H1 (cell line): Measurements from ENCODE around the gene WBP1L. TPM values are rescaled to one million over a fixed set of nuclear protein-coding genes. Genes with fewer than 3 reads are reported as not detected.

Experiments used
- CTCF ChIA-PET: fragments of 300-600 bp; sonication (Branson Sonifier 250); formaldehyde crosslinking; loops from one replicate; lab custom pipeline; 2021; ENCODE audit not compliant: partially characterized antibody; lab: Charles Lee
- POLR2A ChIA-PET: fragments of 300-600 bp; sonication (Branson Sonifier 250); formaldehyde crosslinking; loops from one replicate; lab custom pipeline; 2021; ENCODE audit warnings: inconsistent platforms; ENCODE audit not compliant: partially characterized antibody; lab: Charles Lee
- DNase-seq, 2 experiments: peaks; one replicate each; pipeline versions ENCODE4 v3.0.0 to v3.0.0-alpha.2; 2010 to 2022; ENCODE audit warnings: low spot score in 2 of 2, low read depth in 1 of 2, mixed read lengths in 1 of 2
- FAIRE-seq: peaks from 2 replicates; lab custom pipeline; 2011; peaks lifted over from hg19 to GRCh38; lab: Jason Lieb, UNC
- H2AFZ ChIP-seq: 2 replicates; pipeline ENCODE4 v1.8.1; 2012; ENCODE audit warnings: low read length, inconsistent platforms
- H2AK5ac ChIP-seq: 2 replicates; pipeline ENCODE4 v1.6.1; 2013; ENCODE audit warnings: low read depth, low read length
- H2BK120ac ChIP-seq: replicated peaks from 2 replicates; pipeline ENCODE3; 2013; ENCODE audit warnings: low read depth, low read length, inconsistent platforms
- H2BK12ac ChIP-seq: 2 replicates; pipeline ENCODE4 v1.6.1; 2013; ENCODE audit warnings: low read depth, low read length
- H2BK15ac ChIP-seq: 2 replicates; pipeline ENCODE4 v1.6.1; 2013; ENCODE audit warnings: low read length
- H2BK20ac ChIP-seq: 2 replicates; pipeline ENCODE4 v1.6.1; 2013; ENCODE audit warnings: low read length
- H2BK5ac ChIP-seq: 2 replicates; pipeline ENCODE4 v1.6.1; 2013; ENCODE audit warnings: low read depth, low read length
- H3K14ac ChIP-seq: 2 replicates; pipeline ENCODE4 v1.6.1; 2013; ENCODE audit warnings: inconsistent platforms; ENCODE audit not compliant: insufficient read length
- H3K18ac ChIP-seq: 2 replicates; pipeline ENCODE4 v1.6.1; 2013; ENCODE audit warnings: low read length; ENCODE audit errors: extremely low read depth
- H3K23ac ChIP-seq: 2 replicates; pipeline ENCODE4 v1.6.1; 2013; ENCODE audit warnings: inconsistent platforms; ENCODE audit not compliant: insufficient read length
- H3K23me2 ChIP-seq: 2 replicates; pipeline ENCODE4 v1.6.1; 2013; ENCODE audit warnings: low read depth, low read length
- H3K27ac ChIP-seq: 2 replicates; pipeline ENCODE4 v1.6.1; 2011; ENCODE audit warnings: low read depth, low read length, inconsistent platforms
- H3K27me3 ChIP-seq, 4 experiments: replicated peaks in 1 of 4; 1 replicate in 1 of 4; 2 replicates in 3 of 4; pipeline versions ENCODE4 v1.6.1 to v1.8.1; 2011 to 2013; ENCODE audit warnings: low read length in 3 of 4, mild to moderate bottlenecking in 3 of 4, inconsistent platforms in 2 of 4, mixed read lengths in 2 of 4, moderate library complexity in 1 of 4; ENCODE audit not compliant: control insufficient read depth in 3 of 4, insufficient read depth in 3 of 4; ENCODE audit errors: extremely low read depth in 1 of 4
- H3K36me3 ChIP-seq, 4 experiments: 2 replicates each; pipeline versions ENCODE4 v1.6.1 to v1.8.1; 2011 to 2013; ENCODE audit warnings: mild to moderate bottlenecking in 4 of 4, low read length in 3 of 4, moderate library complexity in 2 of 4, control low read depth in 1 of 4, inconsistent platforms in 1 of 4; ENCODE audit not compliant: insufficient read depth in 4 of 4, control insufficient read depth in 2 of 4
- H3K4ac ChIP-seq: replicated peaks from 2 replicates; pipeline ENCODE3; 2013; ENCODE audit warnings: low read length, low read depth, mixed read lengths, inconsistent platforms; ENCODE audit not compliant: insufficient read length
- H3K4me1 ChIP-seq, 4 experiments: replicated peaks in 1 of 4; 1 replicate in 1 of 4; 2 replicates in 3 of 4; pipeline versions ENCODE4 v1.6.1 to v1.8.1; 2011 to 2013; ENCODE audit warnings: low read length in 3 of 4, inconsistent platforms in 2 of 4, mixed read lengths in 1 of 4; ENCODE audit not compliant: insufficient read depth in 4 of 4, control insufficient read depth in 3 of 4
- H3K4me2 ChIP-seq, 2 experiments: 2 replicates each; pipeline versions ENCODE4 v1.6.1 to v1.8.1; 2011 to 2013; ENCODE audit warnings: low read depth in 2 of 2, low read length in 2 of 2, control low read depth in 1 of 2, inconsistent platforms in 1 of 2, mild to moderate bottlenecking in 1 of 2; ENCODE audit not compliant: insufficient read depth in 1 of 2
- H3K4me3 ChIP-seq, 4 experiments: fragments of 200-600, 300-600 bp in 1 of 4; sonication (generic), shearing (Covaris generic), sonication (Bioruptor Twin) in 1 of 4; 2 replicates each; pipeline versions ENCODE4 v1.5.1 to v1.8.1; 2011 to 2016; ENCODE audit warnings: low read length in 4 of 4, low read depth in 3 of 4, control low read depth in 2 of 4, inconsistent platforms in 2 of 4, mild to moderate bottlenecking in 2 of 4, mixed read lengths in 1 of 4, moderate library complexity in 1 of 4; ENCODE audit not compliant: insufficient read depth in 2 of 4; ENCODE audit errors: extremely low read depth in 1 of 4
- H3K56ac ChIP-seq: replicated peaks from 2 replicates; pipeline ENCODE3; 2013; ENCODE audit warnings: low read depth, mild to moderate bottlenecking, mixed read lengths, low read length, inconsistent platforms; ENCODE audit not compliant: insufficient read length
- H3K79me1 ChIP-seq: 2 replicates; pipeline ENCODE4 v1.6.1; 2013; ENCODE audit warnings: low read depth, low read length, control low read depth
- H3K79me2 ChIP-seq, 2 experiments: 2 replicates each; pipeline versions ENCODE4 v1.6.1 to v1.8.1; 2012 to 2013; ENCODE audit warnings: low read length in 2 of 2, mild to moderate bottlenecking in 2 of 2, inconsistent platforms in 1 of 2; ENCODE audit not compliant: insufficient read depth in 2 of 2, control insufficient read depth in 1 of 2
- H3K9ac ChIP-seq, 4 experiments: replicated peaks in 1 of 4; 1 replicate in 1 of 4; 2 replicates in 3 of 4; pipeline versions ENCODE4 v1.6.1 to v1.8.1; 2011 to 2013; ENCODE audit warnings: low read depth in 3 of 4, low read length in 3 of 4, control low read depth in 2 of 4, mild to moderate bottlenecking in 2 of 4, moderate library complexity in 2 of 4, inconsistent platforms in 1 of 4; ENCODE audit errors: extremely low read depth in 1 of 4
- H3K9me3 ChIP-seq, 2 experiments: 2 replicates each; pipeline versions ENCODE4 v1.6.1 to v1.8.1; 2012 to 2013; ENCODE audit warnings: mild to moderate bottlenecking in 2 of 2, moderate library complexity in 2 of 2, control low read depth in 1 of 2, inconsistent platforms in 1 of 2, low read depth in 1 of 2, low read length in 1 of 2, mixed read lengths in 1 of 2; ENCODE audit not compliant: insufficient read depth in 2 of 2
- H4K20me1 ChIP-seq, 2 experiments: replicated peaks in 1 of 2; 2 replicates each; pipeline versions ENCODE3 to v1.8.1; 2011 to 2013; ENCODE audit warnings: inconsistent platforms in 2 of 2, low read length in 2 of 2, mild to moderate bottlenecking in 1 of 2; ENCODE audit not compliant: insufficient read depth in 2 of 2, control insufficient read depth in 1 of 2
- H4K5ac ChIP-seq: 2 replicates; pipeline ENCODE4 v1.6.1; 2013; ENCODE audit warnings: low read length, low read depth, mixed read lengths, inconsistent platforms; ENCODE audit not compliant: insufficient read length
- H4K8ac ChIP-seq: 2 replicates; pipeline ENCODE4 v1.8.0; 2013; ENCODE audit warnings: mild to moderate bottlenecking, moderate library complexity, low read length, inconsistent platforms; ENCODE audit not compliant: insufficient read depth; ENCODE audit errors: extremely low read depth
- H4K91ac ChIP-seq: replicated peaks from 2 replicates; pipeline ENCODE3; 2013; ENCODE audit warnings: low read length, mixed read lengths, inconsistent platforms; ENCODE audit not compliant: insufficient read length
- CTBP2 ChIP-seq: IDR thresholded peaks from 2 replicates; pipeline ENCODE4 v1.7.0; 2011; ENCODE audit warnings: borderline replicate concordance, mild to moderate bottlenecking, moderate library complexity, mixed read lengths, low read length; ENCODE audit not compliant: insufficient read depth, insufficient read length
- CTCF ChIP-seq, 3 experiments: IDR thresholded peaks; 1 replicate in 2 of 3; 2 replicates in 1 of 3; pipeline versions ENCODE4 v1.5.1 to v1.6.1; 2011; ENCODE audit warnings: low read length in 3 of 3, mild to moderate bottlenecking in 3 of 3, inconsistent platforms in 2 of 3, low read depth in 1 of 3, moderate library complexity in 1 of 3; ENCODE audit not compliant: insufficient read depth in 1 of 3; ENCODE audit errors: control extremely low read depth in 1 of 3
- EP300 ChIP-seq, 2 experiments: IDR thresholded peaks; 1 replicate in 1 of 2; 2 replicates in 1 of 2; pipeline ENCODE4 v1.6.1; 2011 to 2012; ENCODE audit warnings: low read depth in 2 of 2, low read length in 2 of 2, mild to moderate bottlenecking in 2 of 2, borderline replicate concordance in 1 of 2, inconsistent platforms in 1 of 2, moderate library complexity in 1 of 2
- SIRT6 ChIP-seq: IDR thresholded peaks from one replicate; pipeline ENCODE4 v1.7.1; 2012; ENCODE audit warnings: low read length, inconsistent platforms
- WGBS, 2 experiments: shearing (Covaris generic) in 1 of 2; methylation state at CpG; one replicate each; pipeline versions ENCODE4 v1.1.6 to v1.1.7; 2013 to 2015; ENCODE audit warnings: low lambda C conversion rate in 2 of 2, mixed read lengths in 2 of 2, inconsistent platforms in 1 of 2, low coverage in 1 of 2, missing lambda C conversion rate in 1 of 2; ENCODE audit not compliant: insufficient replicate concordance in 2 of 2, insufficient coverage in 1 of 2, insufficient read length in 1 of 2; ENCODE audit errors: extremely low coverage in 1 of 2, missing lambda C conversion rate in 1 of 2; 5-methylcytosine and 5-hydroxymethylcytosine counted together
- polyA plus RNA-seq, 7 experiments: library from polyadenylated mRNA; depleted of rRNA in 3 of 7; stranded (reverse) in 5 of 7; unstranded in 2 of 7; fragments of >200 nt in 5 of 7; fragments of 200-250 nt in 2 of 7; gene quantifications; 1 replicate in 5 of 7; 2 replicates in 1 of 7; 4 replicates in 1 of 7; pipeline versions ENCODE4 v1.2.1 to v1.2.3, GENCODE V29; 2011 to 2013; ENCODE audit warnings: missing spikeins in 2 of 7, mixed read lengths in 2 of 7
- total RNA-seq: library from RNA; stranded (reverse); fragmentation: NEBNext Ultra II Directional; extraction: Animal tissue kit (Norgen Biotek cat#: 25700); gene quantifications from 2 replicates; pipeline ENCODE4 v1.2.1, GENCODE V29; 2021

Gene WBP1L
- total and polyA plus RNA-seq, 2 of the 8 experiments (the other 6 are each of a cell fraction or from before 2014, with no cell fraction given) = 26.6 to 29.9 TPM

GRCh38 chr10:102741726-102742237, 2.0 kb upstream of the WBP1L start:
- H4K20me1 ChIP-seq = no peaks in the 10 kb centered on the region
- H3K4me1 ChIP-seq = peaks cover 0 to 6% (median 2%) of the 10 kb centered on the region in 4 experiments; a peak in 4 of 7 replicates
- no peak for TF ChIP-seq SIRT6
- no peak for TF ChIP-seq EP300 (IDR thresholded peaks at IDR 0.05; ENCODE audit: borderline replicate concordance in 1 of 2, low read depth in 2 of 2, low read length in 2 of 2)
- no peak for TF ChIP-seq CTBP2
- no peak for TF ChIP-seq CTCF (IDR thresholded peaks at IDR 0.05; ENCODE audit: control extremely low read depth in 1 of 3, insufficient read depth in 1 of 3, low read depth in 1 of 3, low read length in 3 of 3)
- peaks cover 6% of the 10 kb centered on the region for H3K23me2 ChIP-seq
- no peaks in the 10 kb centered on the region for H3K9me3 ChIP-seq
- no peak overlapping the region for H4K91ac ChIP-seq
- no peak overlapping the region for H3K56ac ChIP-seq
- H3K14ac ChIP-seq = no peak overlapping the region
- no peak for DNase-seq
- H2BK15ac ChIP-seq = no peak overlapping the region
- H2BK20ac ChIP-seq = no peak overlapping the region
- H3K79me2 ChIP-seq = peaks cover 0 to 23% of the 10 kb centered on the region in 2 experiments; a peak in 2 of 4 replicates
- H3K79me1 ChIP-seq = peaks cover 4% of the 10 kb centered on the region
- H2BK12ac ChIP-seq = no peak overlapping the region
- H2AFZ ChIP-seq = no peak overlapping the region
- H3K9ac ChIP-seq = no peak overlapping the region
- H3K27ac ChIP-seq = no peak overlapping the region
- 89% methylated on average over 2 of the region's 2 CpGs; no CpG with 5 or more reads in 1 of the 2 experiments for WGBS, 2 experiments
- no peak overlapping the region for H3K4me2 ChIP-seq
- peaks cover 4 to 10% (median 8%) of the 10 kb centered on the region in 4 experiments; a peak in 6 of 8 replicates for H3K36me3 ChIP-seq
- no peak overlapping the region for H4K8ac ChIP-seq
- no peak overlapping the region for H2BK120ac ChIP-seq
- ChIA-PET POLR2A (interaction anchor here (0.7 to 6.5 kb wide), 13 partner anchors 9 to 1681 kb away, joined by 3 to 31 read pairs (median 3); partner anchors contain the start of genes ARL3 and SFXN2), CTCF (interaction anchor here (0.9 to 4.2 kb wide), 3 partner anchors 11 to 213 kb away, joined by 3 to 33 read pairs (median 7); no protein-coding TSS in a partner anchor)
- H3K18ac ChIP-seq = no peak overlapping the region
- FAIRE-seq = no peak
- H3K23ac ChIP-seq = no peak overlapping the region
- H2BK5ac ChIP-seq = no peak overlapping the region
- no peak overlapping the region for H2AK5ac ChIP-seq
- H3K4me3 ChIP-seq = no peak overlapping the region
- no peak overlapping the region for H4K5ac ChIP-seq
- H3K27me3 ChIP-seq = no peaks in the 10 kb centered on the region; a peak in 1 of 7 replicates
- no peak overlapping the region for H3K4ac ChIP-seq
